ENCODE measurements around the gene TAF10.

DNA sequence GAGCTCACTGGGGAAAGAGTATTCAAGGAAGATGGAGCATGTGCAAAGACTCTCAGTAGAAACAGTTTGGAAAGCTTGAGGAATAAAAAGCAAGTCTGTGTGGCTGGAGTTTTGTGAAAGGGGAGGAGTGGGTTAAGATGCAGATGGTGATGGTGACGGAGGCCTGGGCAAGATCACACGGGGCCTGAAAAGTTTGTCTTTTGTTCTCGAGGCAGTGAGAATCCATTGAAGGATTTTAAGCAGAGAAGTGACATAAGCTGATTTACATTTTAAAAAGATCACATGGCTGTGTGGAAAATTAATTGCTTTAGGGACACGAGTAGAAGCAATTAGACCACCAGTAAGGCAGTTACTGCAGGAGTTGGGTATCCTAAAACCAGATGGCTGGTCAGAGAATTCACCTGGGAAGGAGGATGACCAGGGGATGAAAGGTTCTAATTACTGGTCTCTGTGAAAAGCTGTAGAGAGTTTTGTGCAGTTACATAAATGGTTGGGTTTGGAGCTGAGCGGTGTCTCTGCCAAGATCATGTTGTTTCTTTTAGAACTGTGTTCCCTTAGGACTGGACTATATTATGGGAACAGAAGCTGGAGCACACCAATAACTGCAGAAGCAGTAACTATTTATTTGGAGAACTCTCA is 15.7 kb downstream of the TAF10 start:
- TF ChIP-seq, protein P1, sequence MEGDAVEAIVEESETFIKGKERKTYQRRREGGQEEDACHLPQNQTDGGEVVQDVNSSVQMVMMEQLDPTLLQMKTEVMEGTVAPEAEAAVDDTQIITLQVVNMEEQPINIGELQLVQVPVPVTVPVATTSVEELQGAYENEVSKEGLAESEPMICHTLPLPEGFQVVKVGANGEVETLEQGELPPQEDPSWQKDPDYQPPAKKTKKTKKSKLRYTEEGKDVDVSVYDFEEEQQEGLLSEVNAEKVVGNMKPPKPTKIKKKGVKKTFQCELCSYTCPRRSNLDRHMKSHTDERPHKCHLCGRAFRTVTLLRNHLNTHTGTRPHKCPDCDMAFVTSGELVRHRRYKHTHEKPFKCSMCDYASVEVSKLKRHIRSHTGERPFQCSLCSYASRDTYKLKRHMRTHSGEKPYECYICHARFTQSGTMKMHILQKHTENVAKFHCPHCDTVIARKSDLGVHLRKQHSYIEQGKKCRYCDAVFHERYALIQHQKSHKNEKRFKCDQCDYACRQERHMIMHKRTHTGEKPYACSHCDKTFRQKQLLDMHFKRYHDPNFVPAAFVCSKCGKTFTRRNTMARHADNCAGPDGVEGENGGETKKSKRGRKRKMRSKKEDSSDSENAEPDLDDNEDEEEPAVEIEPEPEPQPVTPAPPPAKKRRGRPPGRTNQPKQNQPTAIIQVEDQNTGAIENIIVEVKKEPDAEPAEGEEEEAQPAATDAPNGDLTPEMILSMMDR (conservative IDR thresholded peaks at IDR 0.05), result no peak
- no peak for TF ChIP-seq EZH2 (IDR thresholded peaks at IDR 0.05; ENCODE audit: low read depth)

Measured in PC-9 (cell line).